Activated T-cell treated with anti-CD3 and anti-CD28 coated beads, Interleukin-2, amount 50 U/mL, for 72 hours (primary cell): Measurements from ENCODE around the gene SEC24C. TPM values are rescaled to one million over a fixed set of nuclear protein-coding genes. Genes with fewer than 3 reads are reported as not detected.

ENCODE experiments used
- ATAC-seq, 2 donors: fragments of 150-1000 bp; cut with Tn5 transposase; replicated peaks in 1 of 2; 2 replicates each; pipeline ENCODE4 v1.10.0; 2021; ENCODE audit warnings: moderate library complexity in 2 of 2, mild to moderate bottlenecking in 1 of 2
- DNase-seq, 2 donors: peaks; one replicate each; pipeline ENCODE4 v3.0.0; 2021 to 2022; ENCODE audit warnings: mixed read lengths in 1 of 2
- H3K27ac Mint-ChIP-seq: one replicate; pipeline ENCODE4 v1.8.0; 2022; ENCODE audit warnings: mild to moderate bottlenecking, moderate library complexity, mixed read lengths
- H3K27me3 Mint-ChIP-seq: one replicate; pipeline ENCODE4 v1.8.0; 2022; ENCODE audit warnings: low read depth, mixed read lengths
- H3K36me3 Mint-ChIP-seq, 2 donors: one replicate each; pipeline ENCODE4 v1.8.0; 2022; ENCODE audit warnings: mixed read lengths in 2 of 2, mild to moderate bottlenecking in 1 of 2; ENCODE audit not compliant: insufficient read depth in 2 of 2
- H3K4me1 Mint-ChIP-seq: one replicate; pipeline ENCODE4 v1.8.0; 2022; ENCODE audit warnings: low read depth, mixed read lengths
- H3K4me3 Mint-ChIP-seq, 2 donors: one replicate each; pipeline ENCODE4 v1.8.0; 2022; ENCODE audit warnings: mild to moderate bottlenecking in 2 of 2, mixed read lengths in 2 of 2, moderate library complexity in 2 of 2
- H3K9me3 Mint-ChIP-seq, 2 donors: one replicate each; pipeline ENCODE4 v1.8.0; 2022; ENCODE audit warnings: mixed read lengths in 2 of 2
- total RNA-seq, 2 donors: library from RNA; stranded (reverse); gene quantifications; one replicate each; pipeline ENCODE4 v1.2.3, GENCODE V29; 2022

The SEC24C gene
- total RNA-seq, 2 donors from 2014 or later, result 105 to 119 TPM

DNA sequence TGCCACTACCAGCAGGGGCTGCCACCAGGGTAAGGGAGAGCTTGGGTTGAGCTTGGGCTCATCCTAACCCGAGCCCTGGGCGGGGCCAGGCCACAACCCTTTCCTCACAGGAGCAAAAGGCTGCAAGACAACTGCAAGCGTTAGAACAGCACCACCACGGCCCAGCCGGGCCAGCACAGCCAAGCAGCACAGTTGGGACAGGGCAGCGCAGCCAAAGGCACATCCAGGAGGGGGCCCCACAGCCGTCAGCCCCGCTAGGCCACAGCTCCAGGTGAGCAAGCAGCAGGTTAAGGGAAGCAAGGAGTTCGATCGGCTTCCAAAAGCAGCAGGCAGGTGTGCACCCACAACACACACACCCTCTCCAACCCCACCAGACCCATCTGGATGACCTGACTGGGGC is 74.2 kb downstream of the SEC24C start:
- H3K36me3 Mint-ChIP-seq, result no peaks in the 10 kb centered on the region
- no peak for ATAC-seq
- H3K4me3 Mint-ChIP-seq, result no peak overlapping the region
- no peaks in the 10 kb centered on the region for H3K4me1 Mint-ChIP-seq
- H3K27ac Mint-ChIP-seq, result no peak overlapping the region
- no peak for DNase-seq
- H3K27me3 Mint-ChIP-seq, result no peaks in the 10 kb centered on the region
- H3K9me3 Mint-ChIP-seq, result no peaks in the 10 kb centered on the region

DNA sequence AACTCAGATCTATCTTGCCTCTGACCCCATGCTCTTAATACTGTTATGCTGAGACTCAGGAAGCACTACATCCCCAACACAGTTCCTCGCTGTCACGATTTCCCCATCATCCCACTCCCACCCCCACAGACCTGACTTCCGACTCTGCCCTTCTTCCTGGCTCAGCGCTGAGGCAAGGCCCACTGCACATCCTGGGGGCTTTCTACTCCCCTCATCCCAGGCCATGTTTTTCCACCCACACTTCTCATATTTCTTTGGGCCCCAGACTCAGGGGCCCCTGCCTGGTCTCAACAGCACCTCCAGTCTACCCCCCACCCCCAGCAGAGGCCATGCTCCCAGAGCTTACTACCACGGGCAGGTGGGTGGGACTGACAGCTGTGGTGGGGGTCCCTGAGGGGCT is 74.9 kb downstream of the SEC24C start:
- H3K36me3 Mint-ChIP-seq, result no peaks in the 10 kb centered on the region
- H3K4me3 Mint-ChIP-seq, result no peak overlapping the region
- H3K27me3 Mint-ChIP-seq, result no peaks in the 10 kb centered on the region
- H3K27ac Mint-ChIP-seq, result no peak overlapping the region
- no peaks in the 10 kb centered on the region for H3K9me3 Mint-ChIP-seq
- no peak for DNase-seq
- H3K4me1 Mint-ChIP-seq, result no peaks in the 10 kb centered on the region
- no peak for ATAC-seq

DNA sequence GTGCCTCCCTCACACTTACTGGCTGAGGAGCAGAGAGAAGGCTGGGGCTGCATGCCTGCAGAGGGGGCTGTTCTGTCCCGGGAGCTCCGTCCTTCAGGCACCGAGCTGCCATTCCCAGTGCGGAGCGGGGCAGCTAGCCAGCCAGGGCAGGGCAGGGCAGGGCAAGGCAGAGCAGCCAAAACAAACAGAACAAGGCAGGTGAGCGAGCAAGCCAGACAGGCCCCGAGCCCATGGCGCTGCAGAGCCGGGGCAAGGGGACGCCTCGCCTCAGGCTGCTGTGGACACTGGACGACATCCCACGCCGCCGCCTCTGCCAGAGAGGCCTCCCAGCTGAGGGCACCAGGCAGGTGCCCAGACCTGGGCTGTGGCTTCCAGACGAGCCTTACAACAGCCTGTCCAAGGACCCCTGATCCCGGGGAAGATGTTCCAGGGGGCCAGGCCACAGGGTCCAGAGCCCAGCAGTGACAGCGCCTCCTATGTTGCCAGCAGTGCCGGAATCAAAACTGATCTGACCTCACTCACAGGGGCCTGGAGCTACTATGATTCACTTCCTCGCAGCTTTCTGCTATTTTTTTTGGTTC is 75.4 kb downstream of the SEC24C start:
- Mint-ChIP-seq H3K27ac (peak overlapping the region; percentile 67), H3K36me3 (no peaks in the 10 kb centered on the region), H3K4me3 (no peak overlapping the region), H3K9me3 (no peaks in the 10 kb centered on the region), H3K27me3 (no peaks in the 10 kb centered on the region), H3K4me1 (no peaks in the 10 kb centered on the region)
- DNase-seq (no peak), ATAC-seq (no peak)

Other genes starting within 250 kb of the SEC24C start
- gene PPP3CB, start 248.3 kb upstream of the SEC24C start, total RNA-seq, result 10 to 100 TPM; 42.6 to 45.7 TPM
- gene USP54, start 153.0 kb upstream of the SEC24C start, total RNA-seq, result 1 to 10 TPM; 2.4 to 4.1 TPM
- not detected for gene MYOZ1, start 102.9 kb upstream of the SEC24C start, total RNA-seq
- gene SYNPO2L, start 88.3 kb upstream of the SEC24C start, total RNA-seq, result not detected
- gene AGAP5, start 46.3 kb upstream of the SEC24C start, total RNA-seq, result 10 to 100 TPM in 1 of 2 donors, 1 to 10 TPM in 1; 9.8 to 11.5 TPM
- gene CHCHD1, start 37.7 kb downstream of the SEC24C start, total RNA-seq, result 10 to 100 TPM; 22.5 to 23.5 TPM
- gene ZSWIM8, start 41.2 kb downstream of the SEC24C start, total RNA-seq, result 10 to 100 TPM; 72.0 to 81.3 TPM
- 100 to 1,000 TPM; 120 to 127 TPM for gene NDST2, start 67.2 kb downstream of the SEC24C start, total RNA-seq
- 10 to 100 TPM; 25.0 to 30.3 TPM for gene CAMK2G, start 130.2 kb downstream of the SEC24C start, total RNA-seq
- gene PLAU, start 166.8 kb downstream of the SEC24C start, total RNA-seq, result under 1 TPM; 0.43 to 0.44 TPM